Measurements from ENCODE around the gene TAS1R2.
"Not testable (repeated sequence)": the region's sequence is repeated elsewhere in the genome, so short reads cannot be mapped to it uniquely, and the experiment has no call there.

Gene TAS1R2

GRCh38 chr1:18901147-18901951 is 41.9 kb upstream of the TAS1R2 start:
- no peak for TF ChIP-seq CTCF (IDR thresholded peaks at IDR 0.05; ENCODE audit: low read length, missing control alignments)
- peak overlapping the region; percentile 82 for H3K4me3 ChIP-seq (replicated peaks; ENCODE audit: low read depth, low read length)
- no peak for DNase-seq (ENCODE audit: low read depth)

- no peak overlapping the region for H3K4me3 ChIP-seq (replicated peaks; ENCODE audit: low read depth, low read length)
- TF ChIP-seq CTCF (IDR thresholded peaks at IDR 0.05; ENCODE audit: low read length, missing control alignments), result no peak
- peak; percentile 21 for DNase-seq (ENCODE audit: low read depth)
These were observed 40.9 kb upstream of the TAS1R2 start for GRCh38 chr1:18900303-18900841.

GRCh38 chr1:18899363-18900049 is 40.0 kb upstream of the TAS1R2 start:
- no peak for DNase-seq (ENCODE audit: low read depth)
- H3K4me3 ChIP-seq (replicated peaks; ENCODE audit: low read depth, low read length), result no peak overlapping the region
- no peak for TF ChIP-seq CTCF (IDR thresholded peaks at IDR 0.05; ENCODE audit: low read length, missing control alignments)

GRCh38 chr1:18898567-18898966 is 39.1 kb upstream of the TAS1R2 start:
- no peak for DNase-seq (ENCODE audit: low read depth)
- H3K4me3 ChIP-seq (replicated peaks; ENCODE audit: low read depth, low read length), result no peak overlapping the region
- no peak for TF ChIP-seq CTCF (IDR thresholded peaks at IDR 0.05; ENCODE audit: low read length, missing control alignments)

GRCh38 chr1:18895317-18895716 is 35.9 kb upstream of the TAS1R2 start:
- no peak for DNase-seq (ENCODE audit: low read depth)
- no peak overlapping the region for H3K4me3 ChIP-seq (replicated peaks; ENCODE audit: low read depth, low read length)
- TF ChIP-seq CTCF (IDR thresholded peaks at IDR 0.05; ENCODE audit: low read length, missing control alignments), result no peak

- no peak for DNase-seq (ENCODE audit: low read depth)
These were observed 33.7 kb upstream of the TAS1R2 start for GRCh38 chr1:18893120-18893519.

GRCh38 chr1:18891858-18892257 is 32.4 kb upstream of the TAS1R2 start:
- DNase-seq (ENCODE audit: low read depth); H3K4me3 ChIP-seq (replicated peaks; ENCODE audit: low read depth, low read length): not testable (repeated sequence)

More at GRCh38 chr1:18893120-18893519, 33.7 kb upstream of the TAS1R2 start:
- no peak overlapping the region for H3K4me3 ChIP-seq (replicated peaks; ENCODE audit: low read depth, low read length)
- TF ChIP-seq CTCF (IDR thresholded peaks at IDR 0.05; ENCODE audit: low read length, missing control alignments), result no peak
